GM12878 (cell line): Measurements from ENCODE around the gene DISP3. TPM values are rescaled to one million over a fixed set of nuclear protein-coding genes. Genes with fewer than 3 reads are reported as not detected.

Source experiments
- EP300 ChIP-seq, 2 experiments: fragments of 150-350 bp in 1 of 2; IDR thresholded peaks; 2 replicates each; pipeline ENCODE4 v1.6.1; 2011 to 2012; ENCODE audit warnings: low read depth in 2 of 2, low read length in 2 of 2, borderline replicate concordance in 1 of 2, improper control_type of control experiment in 1 of 2, inconsistent platforms in 1 of 2; ENCODE audit not compliant: control insufficient read depth in 1 of 2
- NFYA ChIP-seq: IDR thresholded peaks from 2 replicates; pipeline ENCODE4 v1.6.1; 2011; ENCODE audit warnings: low read depth, mild to moderate bottlenecking, low read length, improper control_type of control experiment, borderline replicate concordance
- SRF ChIP-seq, 2 experiments: IDR thresholded peaks; 2 replicates each; pipeline ENCODE4 v1.6.1; 2011; ENCODE audit warnings: low read depth in 2 of 2, low read length in 2 of 2, mild to moderate bottlenecking in 1 of 2, moderate library complexity in 1 of 2
- STAT1 ChIP-seq: fragments of 450-650 bp; conservative IDR thresholded peaks from 2 replicates; pipeline ENCODE4 v1.6.1; 2014; ENCODE audit warnings: antibody characterized with exemption, mild to moderate bottlenecking
- SUPT20H ChIP-seq: IDR thresholded peaks from 2 replicates; pipeline ENCODE4 v1.6.1; 2011; ENCODE audit warnings: low read depth, mild to moderate bottlenecking, low read length, moderate library complexity, borderline replicate concordance; ENCODE audit not compliant: control insufficient read depth
- ZBTB4 ChIP-seq: fragments of 450-650 bp; formaldehyde crosslinking; IDR thresholded peaks from 2 replicates; pipeline ENCODE4 v1.4.0; 2022; ENCODE audit warnings: mild to moderate bottlenecking, moderate library complexity
- polyA plus RNA-seq, 11 experiments: library from polyadenylated mRNA; depleted of rRNA in 4 of 11; unstranded in 6 of 11; stranded (reverse) in 5 of 11; fragments of >200 nt; fragmentation: Nextera tagmentation in 4 of 11; fragmentation: Illumina TruSeq in 1 of 11; extraction: Ambion mirVana in 4 of 11; extraction: Trizol in 1 of 11; gene quantifications; 1 replicate in 1 of 11; 2 replicates in 10 of 11; pipeline versions ENCODE4 v1.2.1 to v1.2.3, GENCODE V29; 2011 to 2016; ENCODE audit warnings: inconsistent platforms in 2 of 11, missing spikeins in 2 of 11, low read depth in 1 of 11
- total RNA-seq, 4 experiments: library from RNA; depleted of rRNA in 3 of 4; stranded (reverse); fragments of >200 nt in 3 of 4; fragmentation: Illumina TruSeq in 1 of 4; extraction: Trizol in 1 of 4; gene quantifications; 2 replicates each; pipeline versions ENCODE4 v1.2.1 to v1.2.3, GENCODE V29; 2013 to 2021
- TF ChIP-seq, protein P1 (sequence below): fragments of 450-650 bp; formaldehyde crosslinking; IDR thresholded peaks from 2 replicates; pipeline ENCODE4 v1.4.0; 2020; ENCODE audit warnings: mild to moderate bottlenecking, moderate library complexity
- TF ChIP-seq, protein P2 (sequence below): fragments of 450-650 bp; IDR thresholded peaks from 2 replicates; pipeline ENCODE4 v1.6.1; 2016; ENCODE audit warnings: mild to moderate bottlenecking, moderate library complexity, borderline replicate concordance
- TF ChIP-seq, protein P3 (sequence below): fragments of 450-650 bp; IDR thresholded peaks from 2 replicates; pipeline ENCODE4 v1.6.1; 2017; ENCODE audit warnings: mild to moderate bottlenecking, low read depth, inconsistent platforms; ENCODE audit not compliant: poor library complexity, severe bottlenecking

Gene DISP3
- total and polyA plus RNA-seq, 10 of the 15 experiments (the other 5 are each of a cell fraction or from before 2014, with no cell fraction given): under 0.01 to 0.18 (median 0.09) TPM; not detected in 2

DNA sequence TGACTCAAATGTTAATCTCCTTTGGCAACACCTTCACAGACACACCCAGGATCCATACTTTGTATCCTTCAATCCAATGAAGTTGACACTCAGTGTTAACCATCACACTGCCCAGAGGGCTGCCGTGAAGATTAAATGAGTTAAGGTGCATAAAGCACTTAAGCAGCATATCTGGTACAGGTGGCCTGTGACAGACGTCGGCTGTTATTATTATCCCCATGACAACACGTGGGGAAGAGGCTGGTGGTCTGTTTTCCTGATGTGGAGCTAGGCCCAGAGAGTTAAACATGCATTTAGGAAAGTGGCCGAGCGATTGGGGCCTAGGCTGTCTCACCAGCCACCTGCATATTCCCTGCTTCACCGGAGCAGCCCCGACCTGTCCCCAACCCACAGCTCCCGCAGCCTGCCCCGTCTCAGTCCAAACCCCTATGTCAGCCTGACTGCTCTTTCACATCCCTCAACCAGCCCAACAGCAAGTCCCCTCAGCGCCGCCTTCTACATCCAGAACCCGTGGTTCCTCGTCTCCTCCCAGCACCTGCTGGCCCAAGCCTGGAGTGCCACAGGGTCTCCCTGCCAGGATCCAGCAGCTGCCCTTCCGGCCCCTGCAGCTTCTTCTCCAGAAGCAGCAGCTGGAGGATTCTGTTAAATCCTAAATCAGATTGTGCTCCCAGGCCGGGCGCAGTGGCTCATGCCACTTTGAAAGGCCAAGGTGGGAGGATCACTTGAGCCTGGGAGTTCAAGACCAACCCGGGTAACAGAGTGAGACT is 97.3 kb downstream of the DISP3 start (continued):
- no peak for TF ChIP-seq STAT1
- no peak for TF ChIP-seq EP300 (IDR thresholded peaks at IDR 0.05; ENCODE audit: borderline replicate concordance in 1 of 2, control insufficient read depth in 1 of 2, low read depth in 2 of 2, low read length in 2 of 2)
- TF ChIP-seq SRF (IDR thresholded peaks at IDR 0.05; ENCODE audit: low read depth in 2 of 2, low read length in 2 of 2): no peak
- TF ChIP-seq ZBTB4 (CRISPR knock-in tag): no peak
- no peak for TF ChIP-seq SUPT20H
- TF ChIP-seq, protein P1, sequence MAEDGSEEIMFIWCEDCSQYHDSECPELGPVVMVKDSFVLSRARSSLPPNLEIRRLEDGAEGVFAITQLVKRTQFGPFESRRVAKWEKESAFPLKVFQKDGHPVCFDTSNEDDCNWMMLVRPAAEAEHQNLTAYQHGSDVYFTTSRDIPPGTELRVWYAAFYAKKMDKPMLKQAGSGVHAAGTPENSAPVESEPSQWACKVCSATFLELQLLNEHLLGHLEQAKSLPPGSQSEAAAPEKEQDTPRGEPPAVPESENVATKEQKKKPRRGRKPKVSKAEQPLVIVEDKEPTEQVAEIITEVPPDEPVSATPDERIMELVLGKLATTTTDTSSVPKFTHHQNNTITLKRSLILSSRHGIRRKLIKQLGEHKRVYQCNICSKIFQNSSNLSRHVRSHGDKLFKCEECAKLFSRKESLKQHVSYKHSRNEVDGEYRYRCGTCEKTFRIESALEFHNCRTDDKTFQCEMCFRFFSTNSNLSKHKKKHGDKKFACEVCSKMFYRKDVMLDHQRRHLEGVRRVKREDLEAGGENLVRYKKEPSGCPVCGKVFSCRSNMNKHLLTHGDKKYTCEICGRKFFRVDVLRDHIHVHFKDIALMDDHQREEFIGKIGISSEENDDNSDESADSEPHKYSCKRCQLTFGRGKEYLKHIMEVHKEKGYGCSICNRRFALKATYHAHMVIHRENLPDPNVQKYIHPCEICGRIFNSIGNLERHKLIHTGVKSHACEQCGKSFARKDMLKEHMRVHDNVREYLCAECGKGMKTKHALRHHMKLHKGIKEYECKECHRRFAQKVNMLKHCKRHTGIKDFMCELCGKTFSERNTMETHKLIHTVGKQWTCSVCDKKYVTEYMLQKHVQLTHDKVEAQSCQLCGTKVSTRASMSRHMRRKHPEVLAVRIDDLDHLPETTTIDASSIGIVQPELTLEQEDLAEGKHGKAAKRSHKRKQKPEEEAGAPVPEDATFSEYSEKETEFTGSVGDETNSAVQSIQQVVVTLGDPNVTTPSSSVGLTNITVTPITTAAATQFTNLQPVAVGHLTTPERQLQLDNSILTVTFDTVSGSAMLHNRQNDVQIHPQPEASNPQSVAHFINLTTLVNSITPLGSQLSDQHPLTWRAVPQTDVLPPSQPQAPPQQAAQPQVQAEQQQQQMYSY: no peak
- no peak for TF ChIP-seq NFYA
- TF ChIP-seq, protein P2, sequence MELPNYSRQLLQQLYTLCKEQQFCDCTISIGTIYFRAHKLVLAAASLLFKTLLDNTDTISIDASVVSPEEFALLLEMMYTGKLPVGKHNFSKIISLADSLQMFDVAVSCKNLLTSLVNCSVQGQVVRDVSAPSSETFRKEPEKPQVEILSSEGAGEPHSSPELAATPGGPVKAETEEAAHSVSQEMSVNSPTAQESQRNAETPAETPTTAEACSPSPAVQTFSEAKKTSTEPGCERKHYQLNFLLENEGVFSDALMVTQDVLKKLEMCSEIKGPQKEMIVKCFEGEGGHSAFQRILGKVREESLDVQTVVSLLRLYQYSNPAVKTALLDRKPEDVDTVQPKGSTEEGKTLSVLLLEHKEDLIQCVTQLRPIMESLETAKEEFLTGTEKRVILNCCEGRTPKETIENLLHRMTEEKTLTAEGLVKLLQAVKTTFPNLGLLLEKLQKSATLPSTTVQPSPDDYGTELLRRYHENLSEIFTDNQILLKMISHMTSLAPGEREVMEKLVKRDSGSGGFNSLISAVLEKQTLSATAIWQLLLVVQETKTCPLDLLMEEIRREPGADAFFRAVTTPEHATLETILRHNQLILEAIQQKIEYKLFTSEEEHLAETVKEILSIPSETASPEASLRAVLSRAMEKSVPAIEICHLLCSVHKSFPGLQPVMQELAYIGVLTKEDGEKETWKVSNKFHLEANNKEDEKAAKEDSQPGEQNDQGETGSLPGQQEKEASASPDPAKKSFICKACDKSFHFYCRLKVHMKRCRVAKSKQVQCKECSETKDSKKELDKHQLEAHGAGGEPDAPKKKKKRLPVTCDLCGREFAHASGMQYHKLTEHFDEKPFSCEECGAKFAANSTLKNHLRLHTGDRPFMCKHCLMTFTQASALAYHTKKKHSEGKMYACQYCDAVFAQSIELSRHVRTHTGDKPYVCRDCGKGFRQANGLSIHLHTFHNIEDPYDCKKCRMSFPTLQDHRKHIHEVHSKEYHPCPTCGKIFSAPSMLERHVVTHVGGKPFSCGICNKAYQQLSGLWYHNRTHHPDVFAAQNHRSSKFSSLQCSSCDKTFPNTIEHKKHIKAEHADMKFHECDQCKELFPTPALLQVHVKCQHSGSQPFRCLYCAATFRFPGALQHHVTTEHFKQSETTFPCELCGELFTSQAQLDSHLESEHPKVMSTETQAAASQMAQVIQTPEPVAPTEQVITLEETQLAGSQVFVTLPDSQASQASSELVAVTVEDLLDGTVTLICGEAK: no peak
- TF ChIP-seq, protein P3, sequence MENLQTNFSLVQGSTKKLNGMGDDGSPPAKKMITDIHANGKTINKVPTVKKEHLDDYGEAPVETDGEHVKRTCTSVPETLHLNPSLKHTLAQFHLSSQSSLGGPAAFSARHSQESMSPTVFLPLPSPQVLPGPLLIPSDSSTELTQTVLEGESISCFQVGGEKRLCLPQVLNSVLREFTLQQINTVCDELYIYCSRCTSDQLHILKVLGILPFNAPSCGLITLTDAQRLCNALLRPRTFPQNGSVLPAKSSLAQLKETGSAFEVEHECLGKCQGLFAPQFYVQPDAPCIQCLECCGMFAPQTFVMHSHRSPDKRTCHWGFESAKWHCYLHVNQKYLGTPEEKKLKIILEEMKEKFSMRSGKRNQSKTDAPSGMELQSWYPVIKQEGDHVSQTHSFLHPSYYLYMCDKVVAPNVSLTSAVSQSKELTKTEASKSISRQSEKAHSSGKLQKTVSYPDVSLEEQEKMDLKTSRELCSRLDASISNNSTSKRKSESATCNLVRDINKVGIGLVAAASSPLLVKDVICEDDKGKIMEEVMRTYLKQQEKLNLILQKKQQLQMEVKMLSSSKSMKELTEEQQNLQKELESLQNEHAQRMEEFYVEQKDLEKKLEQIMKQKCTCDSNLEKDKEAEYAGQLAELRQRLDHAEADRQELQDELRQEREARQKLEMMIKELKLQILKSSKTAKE: no peak
